HG03342 (cell line): ENCODE measurements around the gene KMT2C.
"Not testable (repeated sequence)": the region's sequence is repeated elsewhere in the genome, so short reads cannot be mapped to it uniquely, and the experiment has no call there.

Experiments used
- ATAC-seq: cut with Tn5 transposase; IDR thresholded peaks from one replicate; pipeline ENCODE4 v1.9.1; 2021; ENCODE audit warnings: mild to moderate bottlenecking, moderate library complexity; ENCODE audit not compliant: unreplicated experiment

The KMT2C gene

DNA sequence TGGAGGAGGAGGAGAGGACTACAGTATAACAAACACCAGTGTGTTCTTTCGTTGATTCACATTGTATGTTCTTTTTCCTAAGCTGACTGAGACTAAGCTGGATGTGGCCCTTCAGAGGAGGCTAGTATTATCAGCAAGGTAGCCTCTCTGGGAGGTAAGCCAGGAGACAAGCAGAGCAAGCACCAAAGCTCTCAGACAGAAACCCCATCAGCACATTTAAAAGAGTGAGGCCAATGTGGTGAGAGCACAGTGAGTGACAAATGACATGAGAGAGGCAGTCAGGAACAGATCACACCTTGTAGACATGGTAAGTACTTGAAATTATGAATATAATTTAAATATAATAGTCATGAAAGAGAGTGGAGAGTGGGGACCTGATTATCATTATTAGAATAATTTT lies 107.6 kb downstream of the KMT2C start:
- ATAC-seq = no peak

GRCh38 chr7:152315845-152316244 lies 120.0 kb downstream of the KMT2C start:
- ATAC-seq = no peak

DNA sequence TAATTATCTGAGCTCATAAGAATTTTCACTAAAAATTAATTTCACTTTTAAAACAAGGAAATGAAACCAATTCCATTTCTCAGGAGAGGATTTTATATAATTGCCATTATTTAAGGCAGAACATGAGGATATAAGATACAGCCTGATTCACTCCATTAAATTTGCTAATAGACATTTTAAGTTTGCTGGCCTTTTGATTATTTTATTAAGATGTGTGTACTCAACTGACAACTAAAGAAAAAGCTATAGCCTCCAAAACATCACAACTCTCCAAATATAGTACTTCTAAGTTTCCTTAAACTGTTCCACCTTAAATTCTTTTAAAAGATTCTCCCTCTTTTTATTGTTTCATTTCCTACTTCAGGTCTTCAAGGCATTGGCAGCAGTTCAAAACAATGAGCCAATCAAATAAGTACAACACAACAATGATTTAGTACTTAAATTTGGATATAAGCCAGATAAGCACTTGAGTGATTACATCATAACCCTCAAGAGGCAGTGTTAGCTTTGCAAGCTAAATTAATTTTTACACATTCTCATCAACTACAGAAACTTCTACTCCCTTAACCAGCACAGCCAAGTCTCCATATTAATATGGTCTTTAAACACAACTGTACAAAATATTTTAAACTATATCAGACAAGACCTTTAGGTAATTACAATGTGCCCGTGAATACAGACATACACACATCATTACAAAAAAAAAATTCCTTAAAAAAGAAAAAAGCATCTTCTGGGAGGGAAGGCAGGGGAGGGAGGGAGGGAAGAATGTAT lies 121.8 kb downstream of the KMT2C start:
- ATAC-seq = no peak

DNA sequence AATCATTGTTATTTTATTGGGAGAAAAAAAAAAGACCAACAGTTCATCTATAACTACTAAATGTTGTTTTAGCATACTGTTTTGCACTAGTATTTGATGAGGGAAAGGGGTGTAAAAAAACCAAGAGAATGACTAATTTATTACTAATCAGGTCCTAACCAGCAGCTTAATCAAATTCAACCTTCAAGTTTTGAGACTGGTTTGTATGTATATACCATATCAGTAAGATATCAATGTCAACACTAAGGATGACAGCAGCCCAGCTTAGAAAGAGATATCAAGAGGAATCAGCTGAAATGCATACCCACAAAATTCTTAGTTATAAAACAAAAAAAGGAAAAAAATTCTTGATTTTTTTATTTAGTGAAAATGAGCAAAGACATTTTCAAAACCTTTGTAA lies 122.6 kb downstream of the KMT2C start:
- ATAC-seq = no peak

- no peak for ATAC-seq
These were observed 123.5 kb downstream of the KMT2C start for GRCh38 chr7:152312316-152312715.

DNA sequence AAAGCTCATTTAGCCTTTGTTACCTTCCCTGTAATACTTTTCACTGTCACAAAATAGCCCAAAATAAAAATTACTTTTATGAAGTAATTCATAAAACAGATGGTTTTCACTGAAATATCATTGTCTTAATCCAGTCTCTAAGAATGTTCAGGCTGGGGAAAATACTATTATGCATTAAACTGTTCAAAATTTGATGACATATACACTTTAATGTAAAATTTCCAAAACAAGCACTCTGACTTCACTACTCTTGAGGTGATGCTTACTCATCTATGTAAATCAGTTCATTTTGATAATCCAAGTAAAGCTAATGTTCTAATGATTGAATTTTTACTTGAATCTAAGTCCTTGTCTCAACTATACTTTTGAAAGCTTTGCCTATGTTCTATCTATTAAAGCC lies 127.9 kb downstream of the KMT2C start:
- no peak for ATAC-seq

GRCh38 chr7:152299542-152300143 lies 136.2 kb downstream of the KMT2C start:
- ATAC-seq = not testable (repeated sequence)

DNA sequence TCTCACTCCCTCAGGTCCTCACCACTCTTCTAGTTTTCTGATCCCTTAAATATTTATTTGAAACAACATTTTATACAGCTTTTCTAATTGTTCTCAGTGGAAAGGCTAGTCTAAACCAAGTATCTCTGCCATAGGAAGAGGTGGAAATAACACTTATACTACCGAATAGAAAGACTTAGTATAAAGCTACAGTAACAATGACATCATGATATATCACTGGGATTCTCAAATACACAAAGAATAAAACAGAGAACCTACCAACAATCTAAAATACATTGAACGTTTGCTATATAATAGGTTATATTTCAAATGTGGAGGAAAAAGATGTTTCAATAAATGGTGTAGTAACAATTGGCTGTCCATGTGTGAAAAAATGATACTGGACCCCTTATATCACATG lies 142.9 kb downstream of the KMT2C start:
- no peak for ATAC-seq

DNA sequence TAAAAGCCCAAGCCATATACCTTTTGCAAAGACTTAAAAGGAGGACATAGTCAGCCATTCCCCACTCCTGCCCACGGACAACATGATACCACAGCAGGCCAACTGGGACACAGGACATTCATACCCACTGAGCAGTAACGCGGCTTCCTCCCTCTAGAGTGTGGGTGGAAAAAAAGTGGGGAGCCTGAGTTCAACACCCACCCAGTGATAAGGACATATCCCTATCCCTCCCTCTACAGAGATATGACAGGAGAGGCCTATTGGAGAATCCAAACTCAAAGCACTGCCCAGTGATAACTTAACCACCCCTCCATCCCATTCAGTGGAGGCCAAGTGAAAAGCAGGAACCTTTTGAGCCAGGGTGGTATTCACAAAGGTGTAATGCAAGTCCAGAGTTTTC lies 148.8 kb downstream of the KMT2C start:
- ATAC-seq = not testable (repeated sequence)

GRCh38 chr7:152286219-152286618 lies 149.6 kb downstream of the KMT2C start:
- ATAC-seq = not testable (repeated sequence)

DNA sequence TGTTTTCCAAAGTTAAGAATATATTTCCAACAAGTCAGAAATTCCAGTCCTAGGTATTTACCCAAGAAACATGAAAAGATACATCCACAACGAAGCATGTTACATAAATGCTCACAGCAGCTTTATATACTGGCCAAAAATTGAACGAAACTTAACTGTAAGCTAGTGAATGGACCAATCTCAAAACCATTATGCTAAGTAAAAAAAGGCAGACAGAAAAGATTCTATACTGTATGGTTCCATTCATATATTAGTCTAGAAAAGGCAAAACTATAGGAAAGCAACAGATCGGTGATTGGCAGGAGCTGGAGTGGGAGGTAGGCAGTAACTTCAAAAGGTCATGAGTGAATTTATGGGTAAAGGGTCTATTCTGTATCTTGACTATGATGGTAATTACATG lies 150.8 kb downstream of the KMT2C start:
- not testable (repeated sequence) for ATAC-seq

GRCh38 chr7:152277687-152278086 lies 158.1 kb downstream of the KMT2C start:
- not testable (repeated sequence) for ATAC-seq

- not testable (repeated sequence) for ATAC-seq
These were observed 165.4 kb downstream of the KMT2C start for GRCh38 chr7:152270427-152270826.

- not testable (repeated sequence) for ATAC-seq
These were observed 168.9 kb downstream of the KMT2C start for GRCh38 chr7:152266859-152267258.

- ATAC-seq = not testable (repeated sequence)
These were observed 170.9 kb downstream of the KMT2C start for GRCh38 chr7:152264915-152265314.

- not testable (repeated sequence) for ATAC-seq
These were observed 173.7 kb downstream of the KMT2C start for GRCh38 chr7:152262146-152262545.

- not testable (repeated sequence) for ATAC-seq
These were observed 176.2 kb downstream of the KMT2C start for GRCh38 chr7:152259645-152260044.

- not testable (repeated sequence) for ATAC-seq
These were observed 188.0 kb downstream of the KMT2C start for GRCh38 chr7:152247851-152248250.

DNA sequence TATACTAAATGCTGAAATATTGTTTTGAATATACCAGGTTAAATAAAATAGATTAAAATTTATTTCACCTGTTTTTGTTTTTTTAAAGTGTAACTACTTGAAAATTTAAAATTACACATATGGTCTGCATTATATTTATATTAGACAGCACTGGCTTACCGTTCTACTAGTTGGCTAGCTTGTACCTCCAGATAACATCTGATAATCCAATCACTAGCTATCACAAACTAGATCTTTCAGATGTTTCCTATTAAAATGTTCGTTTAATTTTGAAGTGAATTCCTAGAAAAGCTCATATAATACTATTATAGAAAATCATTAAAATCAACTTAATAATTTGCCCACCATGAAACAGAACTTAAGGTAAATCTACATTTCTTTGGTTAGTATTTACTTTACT lies 190.4 kb downstream of the KMT2C start:
- not testable (repeated sequence) for ATAC-seq

DNA sequence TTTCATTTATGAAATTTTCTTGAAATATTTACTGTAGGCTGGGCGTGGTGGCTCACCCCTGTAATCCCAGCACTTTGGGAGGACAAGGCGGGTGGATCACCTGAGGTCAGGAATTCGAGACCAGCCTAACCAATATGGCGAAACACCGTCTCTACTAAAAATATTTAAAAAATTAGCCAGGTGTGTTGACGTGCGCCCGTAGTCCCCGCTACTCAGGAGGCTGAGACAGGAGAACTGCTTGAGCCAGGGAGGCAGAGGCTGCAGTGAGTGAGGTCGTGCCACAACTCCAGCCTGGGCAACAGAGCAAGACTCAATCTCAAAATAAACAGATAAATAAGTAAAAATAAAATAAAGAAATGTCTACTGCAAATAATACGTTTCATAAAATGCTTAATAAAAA lies 192.3 kb downstream of the KMT2C start:
- ATAC-seq = not testable (repeated sequence)

GRCh38 chr7:152241301-152241700 lies 194.5 kb downstream of the KMT2C start:
- not testable (repeated sequence) for ATAC-seq

DNA sequence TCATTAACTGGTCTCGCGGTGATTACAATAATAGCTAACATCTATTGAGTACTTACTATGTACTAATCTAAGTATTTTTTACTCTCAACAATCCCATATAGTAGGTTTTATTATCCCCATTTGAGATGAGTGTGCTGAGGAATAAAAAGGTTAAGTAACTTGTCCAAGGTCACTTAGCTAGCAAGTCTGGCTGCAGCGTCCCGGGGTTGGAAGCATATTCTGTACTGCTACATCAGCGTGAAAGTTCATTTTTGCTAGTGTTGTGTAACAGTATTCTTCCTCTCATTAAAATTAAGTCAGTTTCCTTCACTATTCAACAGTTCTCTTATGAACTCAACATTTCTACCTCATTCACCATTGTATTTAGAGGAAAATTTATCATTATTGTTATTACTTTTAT lies 199.5 kb downstream of the KMT2C start:
- ATAC-seq = not testable (repeated sequence)
